WTC11 (cell line): Measurements from ENCODE around the gene SLC15A1. TPM values are rescaled to one million over a fixed set of nuclear protein-coding genes. Genes with fewer than 3 reads are reported as not detected.

Experiments used
- ATAC-seq: fragments of 200-7000 bp; cut with Tn5 transposase; 2 replicates; pipeline ENCODE4 v1.10.0; 2021; ENCODE audit warnings: mild to moderate bottlenecking, moderate library complexity
- CTCF ChIA-PET: fragments of 300-600 bp; sonication (Branson Sonifier 250); formaldehyde crosslinking; loops from one replicate; lab custom pipeline; 2021; ENCODE audit warnings: antibody characterized with exemption; lab: Charles Lee
- POLR2A ChIA-PET: fragments of 350-600 bp; sonication (Branson Sonifier 250); formaldehyde crosslinking; loops from one replicate; lab custom pipeline; 2021; ENCODE audit warnings: antibody characterized with exemption; lab: Charles Lee
- DNase-seq: peaks from one replicate; pipeline ENCODE4 v3.0.0; 2021; ENCODE audit warnings: low spot score
- H3K27ac Mint-ChIP-seq: 2 replicates; pipeline ENCODE4 v1.8.0; 2021; ENCODE audit warnings: mixed read lengths
- H3K27me3 Mint-ChIP-seq: 2 replicates; pipeline ENCODE4 v1.8.0; 2021; ENCODE audit warnings: low read depth, mild to moderate bottlenecking, moderate library complexity, mixed read lengths
- H3K36me3 Mint-ChIP-seq: 2 replicates; pipeline ENCODE4 v1.8.0; 2021; ENCODE audit warnings: mixed read lengths
- H3K4me1 Mint-ChIP-seq: 2 replicates; pipeline ENCODE4 v1.8.0; 2022; ENCODE audit warnings: mixed read lengths
- H3K4me3 Mint-ChIP-seq: 2 replicates; pipeline ENCODE4 v1.8.0; 2021; ENCODE audit warnings: mild to moderate bottlenecking, moderate library complexity, mixed read lengths
- H3K9me3 Mint-ChIP-seq: 2 replicates; pipeline ENCODE4 v1.8.0; 2021; ENCODE audit warnings: mixed read lengths
- ETV6 ChIP-seq: sonication (generic); formaldehyde crosslinking; IDR thresholded peaks from 2 replicates; pipeline ENCODE4 v1.8.1; 2022; ENCODE audit warnings: mild to moderate bottlenecking, missing genetic modification reagents
- HMGA2 ChIP-seq: fragments of 250-450 bp; sonication (Bioruptor Pico); IDR thresholded peaks from 2 replicates; pipeline ENCODE4 v1.4.0; 2021; ENCODE audit warnings: mild to moderate bottlenecking, moderate library complexity
- NFYB ChIP-seq: sonication (generic); formaldehyde crosslinking; conservative IDR thresholded peaks from 2 replicates; pipeline ENCODE4 v1.8.0; 2022; ENCODE audit warnings: low read depth, missing genetic modification reagents
- PRRX2 ChIP-seq: fragments of 250-450 bp; sonication (Bioruptor Pico); IDR thresholded peaks from 2 replicates; pipeline ENCODE4 v1.8.0; 2021; ENCODE audit warnings: mild to moderate bottlenecking
- RELA ChIP-seq: sonication (generic); formaldehyde crosslinking; IDR thresholded peaks from 2 replicates; pipeline ENCODE4 v1.8.1; 2022; ENCODE audit warnings: missing genetic modification reagents, mild to moderate bottlenecking, borderline replicate concordance
- SMAD4 ChIP-seq: sonication (generic); formaldehyde crosslinking; IDR thresholded peaks from 2 replicates; pipeline ENCODE4 v1.8.0; 2022; ENCODE audit warnings: mild to moderate bottlenecking, missing genetic modification reagents
- SOX15 ChIP-seq: fragments of 250-450 bp; sonication (Bioruptor Pico); IDR thresholded peaks from 2 replicates; pipeline ENCODE4 v1.9.0; 2021; ENCODE audit warnings: mild to moderate bottlenecking
- TCF7 ChIP-seq: sonication (generic); formaldehyde crosslinking; IDR thresholded peaks from 2 replicates; pipeline ENCODE4 v1.8.0; 2022; ENCODE audit warnings: mild to moderate bottlenecking, low read depth, missing genetic modification reagents, moderate library complexity
- ZBTB21 ChIP-seq: sonication (generic); formaldehyde crosslinking; IDR thresholded peaks from 2 replicates; pipeline ENCODE4 v1.8.1; 2023; ENCODE audit warnings: mild to moderate bottlenecking, missing genetic modification reagents, borderline replicate concordance
- ZNF121 ChIP-seq: sonication (generic); formaldehyde crosslinking; IDR thresholded peaks from 2 replicates; pipeline ENCODE4 v1.8.0; 2023; ENCODE audit warnings: missing genetic modification reagents
- ZNF232 ChIP-seq: sonication (generic); formaldehyde crosslinking; IDR thresholded peaks from 2 replicates; pipeline ENCODE4 v1.8.0; 2022; ENCODE audit warnings: mild to moderate bottlenecking, missing genetic modification reagents
- ZNF423 ChIP-seq: fragments of 250-450 bp; sonication (Bioruptor Pico); IDR thresholded peaks from 2 replicates; pipeline ENCODE4 v2.1.2; 2022; ENCODE audit warnings: mild to moderate bottlenecking, moderate library complexity
- total RNA-seq: library from RNA; stranded (reverse); gene quantifications from 3 replicates; pipeline ENCODE4 v1.2.3, GENCODE V29; 2021
- TF ChIP-seq, protein P1 (sequence below): fragments of 250-450 bp; sonication (Bioruptor Pico); IDR thresholded peaks from 2 replicates; pipeline ENCODE4 v1.9.0; 2021; ENCODE audit warnings: mild to moderate bottlenecking, borderline replicate concordance
- TF ChIP-seq, protein P2 (sequence below): sonication (generic); formaldehyde crosslinking; IDR thresholded peaks from 2 replicates; pipeline ENCODE4 v1.8.0; 2022; ENCODE audit warnings: missing genetic modification reagents
- TF ChIP-seq, protein P3 (sequence below): sonication (generic); formaldehyde crosslinking; IDR thresholded peaks from 2 replicates; pipeline ENCODE4 v1.8.0; 2022; ENCODE audit warnings: mild to moderate bottlenecking, missing genetic modification reagents
- TF ChIP-seq, protein P4 (sequence below): sonication (generic); formaldehyde crosslinking; IDR thresholded peaks from 2 replicates; pipeline ENCODE4 v1.8.1; 2022; ENCODE audit warnings: low read depth, mild to moderate bottlenecking, moderate library complexity, missing genetic modification reagents, borderline replicate concordance
- TF ChIP-seq, protein P5 (sequence below): sonication (generic); formaldehyde crosslinking; IDR thresholded peaks from 2 replicates; pipeline ENCODE4 v1.8.0; 2022; ENCODE audit warnings: mild to moderate bottlenecking, missing genetic modification reagents
- TF ChIP-seq, protein P6 (sequence below): sonication (generic); formaldehyde crosslinking; IDR thresholded peaks from 2 replicates; pipeline ENCODE4 v1.8.1; 2022; ENCODE audit warnings: low read depth, missing genetic modification reagents, borderline replicate concordance
- TF ChIP-seq, protein P7 (sequence below): sonication (generic); formaldehyde crosslinking; IDR thresholded peaks from 2 replicates; pipeline ENCODE4 v1.8.1; 2023; ENCODE audit warnings: mild to moderate bottlenecking, missing genetic modification reagents, moderate library complexity

Gene SLC15A1
- total RNA-seq, 1 experiment from 2014 or later, result 2.3 TPM

DNA sequence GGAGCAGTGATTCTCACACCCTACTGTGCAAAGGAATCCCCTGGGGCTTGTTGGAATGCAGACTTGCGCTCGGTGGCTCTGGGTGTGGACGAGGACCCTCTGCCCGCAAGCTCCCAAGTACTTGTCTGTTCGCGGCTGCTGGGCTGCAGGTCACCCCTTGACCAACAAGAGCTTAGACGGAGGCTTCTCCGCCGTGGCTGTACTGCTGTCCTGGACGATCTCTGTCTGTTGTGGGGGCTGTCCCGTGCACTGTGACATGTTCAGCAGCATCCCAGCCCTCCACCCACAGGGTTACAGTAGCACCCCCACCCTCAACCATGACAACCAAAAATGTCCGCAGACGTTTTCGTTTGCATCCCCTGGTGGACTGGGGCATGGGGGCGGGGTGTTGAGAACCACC lies 22.9 kb upstream of the SLC15A1 start (continued):
- TF ChIP-seq ETV6 (CRISPR knock-in tag) (no peak), SOX15 (CRISPR knock-in tag) (no peak)
- TF ChIP-seq, protein P1, sequence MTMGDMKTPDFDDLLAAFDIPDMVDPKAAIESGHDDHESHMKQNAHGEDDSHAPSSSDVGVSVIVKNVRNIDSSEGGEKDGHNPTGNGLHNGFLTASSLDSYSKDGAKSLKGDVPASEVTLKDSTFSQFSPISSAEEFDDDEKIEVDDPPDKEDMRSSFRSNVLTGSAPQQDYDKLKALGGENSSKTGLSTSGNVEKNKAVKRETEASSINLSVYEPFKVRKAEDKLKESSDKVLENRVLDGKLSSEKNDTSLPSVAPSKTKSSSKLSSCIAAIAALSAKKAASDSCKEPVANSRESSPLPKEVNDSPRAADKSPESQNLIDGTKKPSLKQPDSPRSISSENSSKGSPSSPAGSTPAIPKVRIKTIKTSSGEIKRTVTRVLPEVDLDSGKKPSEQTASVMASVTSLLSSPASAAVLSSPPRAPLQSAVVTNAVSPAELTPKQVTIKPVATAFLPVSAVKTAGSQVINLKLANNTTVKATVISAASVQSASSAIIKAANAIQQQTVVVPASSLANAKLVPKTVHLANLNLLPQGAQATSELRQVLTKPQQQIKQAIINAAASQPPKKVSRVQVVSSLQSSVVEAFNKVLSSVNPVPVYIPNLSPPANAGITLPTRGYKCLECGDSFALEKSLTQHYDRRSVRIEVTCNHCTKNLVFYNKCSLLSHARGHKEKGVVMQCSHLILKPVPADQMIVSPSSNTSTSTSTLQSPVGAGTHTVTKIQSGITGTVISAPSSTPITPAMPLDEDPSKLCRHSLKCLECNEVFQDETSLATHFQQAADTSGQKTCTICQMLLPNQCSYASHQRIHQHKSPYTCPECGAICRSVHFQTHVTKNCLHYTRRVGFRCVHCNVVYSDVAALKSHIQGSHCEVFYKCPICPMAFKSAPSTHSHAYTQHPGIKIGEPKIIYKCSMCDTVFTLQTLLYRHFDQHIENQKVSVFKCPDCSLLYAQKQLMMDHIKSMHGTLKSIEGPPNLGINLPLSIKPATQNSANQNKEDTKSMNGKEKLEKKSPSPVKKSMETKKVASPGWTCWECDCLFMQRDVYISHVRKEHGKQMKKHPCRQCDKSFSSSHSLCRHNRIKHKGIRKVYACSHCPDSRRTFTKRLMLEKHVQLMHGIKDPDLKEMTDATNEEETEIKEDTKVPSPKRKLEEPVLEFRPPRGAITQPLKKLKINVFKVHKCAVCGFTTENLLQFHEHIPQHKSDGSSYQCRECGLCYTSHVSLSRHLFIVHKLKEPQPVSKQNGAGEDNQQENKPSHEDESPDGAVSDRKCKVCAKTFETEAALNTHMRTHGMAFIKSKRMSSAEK, result no peak
- TF ChIP-seq, all 79 proteins: peak for 0

DNA sequence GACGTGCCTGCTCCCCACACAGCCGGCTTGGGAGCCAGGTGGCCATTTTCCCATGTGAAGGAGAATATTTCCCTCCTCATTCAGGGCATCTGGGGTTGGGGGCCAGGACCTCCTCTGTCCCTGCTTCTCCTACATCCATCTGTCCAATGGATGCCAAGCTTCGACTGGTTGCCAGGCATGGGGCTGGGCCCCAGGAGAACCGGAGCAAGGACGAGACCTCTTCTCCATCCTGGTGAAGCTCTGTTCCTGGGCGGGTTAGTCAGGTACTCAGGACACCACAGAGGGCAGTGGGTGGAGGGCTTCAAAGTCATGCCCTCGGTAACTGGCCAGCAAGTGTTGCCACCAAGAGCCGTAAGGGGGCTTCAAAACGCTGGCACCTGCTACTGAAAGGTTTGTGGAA lies 22.3 kb upstream of the SLC15A1 start:
- POLR2A ChIA-PET, result no interaction called here
- Mint-ChIP-seq H3K27me3 (no peaks in the 10 kb centered on the region; the same call in 1 of the 2 replicates), H3K4me3 (no peak overlapping the region), H3K9me3 (peaks cover 6% of the 10 kb centered on the region; the same call in 1 of the 2 replicates), H3K36me3 (no peaks in the 10 kb centered on the region)
- CTCF ChIA-PET, result interaction anchor here (0.7 to 1.4 kb wide), 2 partner anchors 12 to 65 kb away, joined by 3 to 5 read pairs; no protein-coding TSS in a partner anchor
- TF ChIP-seq, protein P2, sequence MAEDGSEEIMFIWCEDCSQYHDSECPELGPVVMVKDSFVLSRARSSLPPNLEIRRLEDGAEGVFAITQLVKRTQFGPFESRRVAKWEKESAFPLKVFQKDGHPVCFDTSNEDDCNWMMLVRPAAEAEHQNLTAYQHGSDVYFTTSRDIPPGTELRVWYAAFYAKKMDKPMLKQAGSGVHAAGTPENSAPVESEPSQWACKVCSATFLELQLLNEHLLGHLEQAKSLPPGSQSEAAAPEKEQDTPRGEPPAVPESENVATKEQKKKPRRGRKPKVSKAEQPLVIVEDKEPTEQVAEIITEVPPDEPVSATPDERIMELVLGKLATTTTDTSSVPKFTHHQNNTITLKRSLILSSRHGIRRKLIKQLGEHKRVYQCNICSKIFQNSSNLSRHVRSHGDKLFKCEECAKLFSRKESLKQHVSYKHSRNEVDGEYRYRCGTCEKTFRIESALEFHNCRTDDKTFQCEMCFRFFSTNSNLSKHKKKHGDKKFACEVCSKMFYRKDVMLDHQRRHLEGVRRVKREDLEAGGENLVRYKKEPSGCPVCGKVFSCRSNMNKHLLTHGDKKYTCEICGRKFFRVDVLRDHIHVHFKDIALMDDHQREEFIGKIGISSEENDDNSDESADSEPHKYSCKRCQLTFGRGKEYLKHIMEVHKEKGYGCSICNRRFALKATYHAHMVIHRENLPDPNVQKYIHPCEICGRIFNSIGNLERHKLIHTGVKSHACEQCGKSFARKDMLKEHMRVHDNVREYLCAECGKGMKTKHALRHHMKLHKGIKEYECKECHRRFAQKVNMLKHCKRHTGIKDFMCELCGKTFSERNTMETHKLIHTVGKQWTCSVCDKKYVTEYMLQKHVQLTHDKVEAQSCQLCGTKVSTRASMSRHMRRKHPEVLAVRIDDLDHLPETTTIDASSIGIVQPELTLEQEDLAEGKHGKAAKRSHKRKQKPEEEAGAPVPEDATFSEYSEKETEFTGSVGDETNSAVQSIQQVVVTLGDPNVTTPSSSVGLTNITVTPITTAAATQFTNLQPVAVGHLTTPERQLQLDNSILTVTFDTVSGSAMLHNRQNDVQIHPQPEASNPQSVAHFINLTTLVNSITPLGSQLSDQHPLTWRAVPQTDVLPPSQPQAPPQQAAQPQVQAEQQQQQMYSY (CRISPR knock-in tag), result no peak
- no peak for TF ChIP-seq TCF7 (CRISPR knock-in tag)
- no peak for TF ChIP-seq RELA
- TF ChIP-seq ZNF232 (CRISPR knock-in tag), result no peak
- no peak for TF ChIP-seq PRRX2 (CRISPR knock-in tag)
- TF ChIP-seq, protein P3, sequence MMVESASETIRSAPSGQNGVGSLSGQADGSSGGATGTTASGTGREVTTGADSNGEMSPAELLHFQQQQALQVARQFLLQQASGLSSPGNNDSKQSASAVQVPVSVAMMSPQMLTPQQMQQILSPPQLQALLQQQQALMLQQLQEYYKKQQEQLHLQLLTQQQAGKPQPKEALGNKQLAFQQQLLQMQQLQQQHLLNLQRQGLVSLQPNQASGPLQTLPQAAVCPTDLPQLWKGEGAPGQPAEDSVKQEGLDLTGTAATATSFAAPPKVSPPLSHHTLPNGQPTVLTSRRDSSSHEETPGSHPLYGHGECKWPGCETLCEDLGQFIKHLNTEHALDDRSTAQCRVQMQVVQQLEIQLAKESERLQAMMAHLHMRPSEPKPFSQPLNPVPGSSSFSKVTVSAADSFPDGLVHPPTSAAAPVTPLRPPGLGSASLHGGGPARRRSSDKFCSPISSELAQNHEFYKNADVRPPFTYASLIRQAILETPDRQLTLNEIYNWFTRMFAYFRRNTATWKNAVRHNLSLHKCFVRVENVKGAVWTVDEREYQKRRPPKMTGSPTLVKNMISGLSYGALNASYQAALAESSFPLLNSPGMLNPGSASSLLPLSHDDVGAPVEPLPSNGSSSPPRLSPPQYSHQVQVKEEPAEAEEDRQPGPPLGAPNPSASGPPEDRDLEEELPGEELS (CRISPR knock-in tag), result no peak
- no peak for TF ChIP-seq ZNF423
- no peak for TF ChIP-seq NFYB
- TF ChIP-seq SMAD4 (CRISPR knock-in tag), result no peak
- TF ChIP-seq ZBTB21 (CRISPR knock-in tag), result no peak
- TF ChIP-seq, protein P4, sequence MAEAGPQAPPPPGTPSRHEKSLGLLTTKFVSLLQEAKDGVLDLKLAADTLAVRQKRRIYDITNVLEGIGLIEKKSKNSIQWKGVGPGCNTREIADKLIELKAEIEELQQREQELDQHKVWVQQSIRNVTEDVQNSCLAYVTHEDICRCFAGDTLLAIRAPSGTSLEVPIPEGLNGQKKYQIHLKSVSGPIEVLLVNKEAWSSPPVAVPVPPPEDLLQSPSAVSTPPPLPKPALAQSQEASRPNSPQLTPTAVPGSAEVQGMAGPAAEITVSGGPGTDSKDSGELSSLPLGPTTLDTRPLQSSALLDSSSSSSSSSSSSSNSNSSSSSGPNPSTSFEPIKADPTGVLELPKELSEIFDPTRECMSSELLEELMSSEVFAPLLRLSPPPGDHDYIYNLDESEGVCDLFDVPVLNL (CRISPR knock-in tag), result no peak
- TF ChIP-seq HMGA2 (CRISPR knock-in tag), result no peak
- TF ChIP-seq, protein P5, sequence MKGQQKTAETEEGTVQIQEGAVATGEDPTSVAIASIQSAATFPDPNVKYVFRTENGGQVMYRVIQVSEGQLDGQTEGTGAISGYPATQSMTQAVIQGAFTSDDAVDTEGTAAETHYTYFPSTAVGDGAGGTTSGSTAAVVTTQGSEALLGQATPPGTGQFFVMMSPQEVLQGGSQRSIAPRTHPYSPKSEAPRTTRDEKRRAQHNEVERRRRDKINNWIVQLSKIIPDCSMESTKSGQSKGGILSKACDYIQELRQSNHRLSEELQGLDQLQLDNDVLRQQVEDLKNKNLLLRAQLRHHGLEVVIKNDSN (CRISPR knock-in tag), result no peak
- TF ChIP-seq, protein P6, sequence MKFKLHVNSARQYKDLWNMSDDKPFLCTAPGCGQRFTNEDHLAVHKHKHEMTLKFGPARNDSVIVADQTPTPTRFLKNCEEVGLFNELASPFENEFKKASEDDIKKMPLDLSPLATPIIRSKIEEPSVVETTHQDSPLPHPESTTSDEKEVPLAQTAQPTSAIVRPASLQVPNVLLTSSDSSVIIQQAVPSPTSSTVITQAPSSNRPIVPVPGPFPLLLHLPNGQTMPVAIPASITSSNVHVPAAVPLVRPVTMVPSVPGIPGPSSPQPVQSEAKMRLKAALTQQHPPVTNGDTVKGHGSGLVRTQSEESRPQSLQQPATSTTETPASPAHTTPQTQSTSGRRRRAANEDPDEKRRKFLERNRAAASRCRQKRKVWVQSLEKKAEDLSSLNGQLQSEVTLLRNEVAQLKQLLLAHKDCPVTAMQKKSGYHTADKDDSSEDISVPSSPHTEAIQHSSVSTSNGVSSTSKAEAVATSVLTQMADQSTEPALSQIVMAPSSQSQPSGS, result no peak
- no peak for TF ChIP-seq ZNF121
- TF ChIP-seq, protein P7, sequence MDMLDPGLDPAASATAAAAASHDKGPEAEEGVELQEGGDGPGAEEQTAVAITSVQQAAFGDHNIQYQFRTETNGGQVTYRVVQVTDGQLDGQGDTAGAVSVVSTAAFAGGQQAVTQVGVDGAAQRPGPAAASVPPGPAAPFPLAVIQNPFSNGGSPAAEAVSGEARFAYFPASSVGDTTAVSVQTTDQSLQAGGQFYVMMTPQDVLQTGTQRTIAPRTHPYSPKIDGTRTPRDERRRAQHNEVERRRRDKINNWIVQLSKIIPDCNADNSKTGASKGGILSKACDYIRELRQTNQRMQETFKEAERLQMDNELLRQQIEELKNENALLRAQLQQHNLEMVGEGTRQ (CRISPR knock-in tag), result no peak
- TF ChIP-seq, all 79 proteins: peak for 0
- DNase-seq, result no peak
- ATAC-seq, result no peak
- H3K27ac Mint-ChIP-seq, result no peak overlapping the region
- peaks cover 12% of the 10 kb centered on the region for H3K4me1 Mint-ChIP-seq
